ENCODE data around the gene C1QTNF5.

The C1QTNF5 gene

DNA sequence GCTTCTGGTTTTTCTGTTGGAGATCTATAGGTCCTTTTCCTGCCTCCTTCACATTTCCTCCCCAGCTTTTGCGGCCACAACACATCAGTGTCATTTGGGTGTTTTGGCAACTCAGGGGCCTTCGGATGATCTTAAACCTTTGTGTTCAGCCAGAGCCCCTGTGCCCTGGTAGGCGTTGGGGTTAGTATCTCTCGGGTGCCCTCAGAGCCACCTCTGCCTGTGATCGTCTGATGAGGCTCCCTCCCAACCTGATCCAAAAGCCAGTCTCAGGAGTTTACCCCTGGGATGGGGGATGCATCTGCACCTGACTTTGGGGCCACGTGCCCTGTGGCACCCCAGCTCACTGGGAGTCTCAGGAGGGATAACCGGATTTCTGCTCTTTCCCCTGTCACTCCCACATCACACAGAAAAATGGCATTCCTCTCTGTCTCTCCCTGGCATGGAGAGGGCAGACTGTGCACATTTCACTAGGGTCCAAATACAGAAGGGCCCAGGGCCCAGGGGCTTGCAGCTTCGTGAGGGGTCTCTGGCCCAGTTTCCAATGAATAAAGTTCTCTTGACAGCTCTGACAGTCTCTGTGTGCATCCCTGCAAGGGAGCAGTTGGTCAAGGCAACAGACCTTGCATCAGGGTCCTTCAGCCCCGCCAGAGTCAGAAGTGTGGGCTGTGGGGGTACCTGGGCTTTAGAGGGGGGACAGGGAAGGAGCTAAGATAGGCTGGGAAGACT, 3.8 kb downstream of the C1QTNF5 start:
- no peak overlapping the region for H3K4me3 ChIP-seq (ENCODE audit: low read depth, low read length)
- TF ChIP-seq, protein P1, sequence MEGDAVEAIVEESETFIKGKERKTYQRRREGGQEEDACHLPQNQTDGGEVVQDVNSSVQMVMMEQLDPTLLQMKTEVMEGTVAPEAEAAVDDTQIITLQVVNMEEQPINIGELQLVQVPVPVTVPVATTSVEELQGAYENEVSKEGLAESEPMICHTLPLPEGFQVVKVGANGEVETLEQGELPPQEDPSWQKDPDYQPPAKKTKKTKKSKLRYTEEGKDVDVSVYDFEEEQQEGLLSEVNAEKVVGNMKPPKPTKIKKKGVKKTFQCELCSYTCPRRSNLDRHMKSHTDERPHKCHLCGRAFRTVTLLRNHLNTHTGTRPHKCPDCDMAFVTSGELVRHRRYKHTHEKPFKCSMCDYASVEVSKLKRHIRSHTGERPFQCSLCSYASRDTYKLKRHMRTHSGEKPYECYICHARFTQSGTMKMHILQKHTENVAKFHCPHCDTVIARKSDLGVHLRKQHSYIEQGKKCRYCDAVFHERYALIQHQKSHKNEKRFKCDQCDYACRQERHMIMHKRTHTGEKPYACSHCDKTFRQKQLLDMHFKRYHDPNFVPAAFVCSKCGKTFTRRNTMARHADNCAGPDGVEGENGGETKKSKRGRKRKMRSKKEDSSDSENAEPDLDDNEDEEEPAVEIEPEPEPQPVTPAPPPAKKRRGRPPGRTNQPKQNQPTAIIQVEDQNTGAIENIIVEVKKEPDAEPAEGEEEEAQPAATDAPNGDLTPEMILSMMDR (IDR thresholded peaks at IDR 0.05; ENCODE audit: insufficient read depth, low read depth, low read length, missing control alignments): no peak
- DNase-seq (ENCODE audit: low read depth): no peak

DNA sequence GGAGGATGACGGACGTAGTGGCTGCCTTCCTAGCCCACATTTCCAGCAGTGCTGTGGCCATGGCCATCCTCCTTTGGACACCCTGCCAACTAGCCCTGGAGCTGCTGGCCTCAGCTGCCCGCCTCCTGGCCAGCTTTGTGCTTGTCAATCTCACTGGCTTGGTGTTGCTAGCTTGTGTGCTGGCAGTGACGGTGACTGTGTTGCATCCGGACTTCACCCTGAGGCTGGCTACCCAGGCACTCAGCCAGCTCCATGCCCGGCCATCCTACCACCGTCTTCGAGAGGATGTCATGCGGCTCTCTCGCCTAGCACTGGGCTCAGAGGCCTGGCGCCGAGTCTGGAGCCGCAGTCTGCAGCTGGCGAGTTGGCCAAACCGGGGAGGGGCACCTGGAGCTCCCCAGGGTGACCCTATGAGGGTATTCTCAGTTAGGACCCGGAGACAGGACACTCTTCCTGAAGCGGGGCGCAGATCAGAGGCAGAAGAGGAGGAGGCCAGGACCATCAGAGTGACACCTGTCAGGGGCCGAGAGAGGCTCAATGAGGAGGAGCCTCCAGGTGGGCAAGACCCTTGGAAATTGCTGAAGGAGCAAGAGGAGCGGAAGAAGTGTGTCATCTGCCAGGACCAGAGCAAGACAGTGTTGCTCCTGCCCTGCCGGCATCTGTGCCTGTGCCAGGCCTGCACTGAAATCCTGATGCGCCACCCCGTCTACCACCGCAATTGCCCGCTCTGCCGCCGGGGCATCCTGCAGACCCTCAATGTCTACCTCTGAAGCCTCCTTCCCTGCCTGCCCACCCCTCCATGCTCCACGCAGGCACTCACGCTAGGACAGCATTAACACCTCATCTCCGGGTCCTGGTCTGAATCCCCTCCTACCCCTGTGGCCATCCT, 4.8 kb downstream of the C1QTNF5 start:
- TF ChIP-seq, protein P1 (IDR thresholded peaks at IDR 0.05; ENCODE audit: insufficient read depth, low read depth, low read length, missing control alignments): no peak
- no peak for DNase-seq (ENCODE audit: low read depth)
- H3K4me3 ChIP-seq (ENCODE audit: low read depth, low read length): no peak overlapping the region

DNA sequence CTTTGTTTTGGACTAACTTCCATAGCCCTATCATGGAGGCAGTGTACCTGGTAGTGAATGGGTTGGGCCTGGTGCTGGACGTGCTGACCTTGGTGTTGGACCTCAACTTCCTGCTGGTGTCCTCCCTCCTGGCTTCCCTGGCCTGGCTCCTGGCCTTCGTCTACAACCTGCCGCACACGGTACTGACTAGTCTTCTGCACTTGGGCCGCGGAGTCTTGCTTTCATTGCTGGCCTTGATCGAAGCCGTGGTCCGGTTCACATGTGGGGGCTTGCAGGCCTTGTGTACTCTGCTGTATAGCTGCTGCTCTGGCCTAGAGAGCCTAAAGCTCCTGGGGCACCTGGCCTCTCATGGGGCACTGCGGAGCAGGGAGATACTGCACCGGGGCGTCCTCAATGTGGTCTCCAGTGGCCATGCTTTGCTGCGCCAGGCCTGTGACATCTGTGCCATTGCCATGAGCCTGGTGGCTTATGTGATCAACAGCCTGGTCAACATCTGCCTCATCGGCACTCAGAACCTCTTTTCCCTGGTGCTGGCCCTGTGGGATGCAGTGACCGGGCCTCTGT, 5.5 kb downstream of the C1QTNF5 start:
- H3K4me3 ChIP-seq (ENCODE audit: low read depth, low read length): peak overlapping the region; percentile 79
- TF ChIP-seq, protein P1 (IDR thresholded peaks at IDR 0.05; ENCODE audit: insufficient read depth, low read depth, low read length, missing control alignments): no peak
- no peak for DNase-seq (ENCODE audit: low read depth)

DNA sequence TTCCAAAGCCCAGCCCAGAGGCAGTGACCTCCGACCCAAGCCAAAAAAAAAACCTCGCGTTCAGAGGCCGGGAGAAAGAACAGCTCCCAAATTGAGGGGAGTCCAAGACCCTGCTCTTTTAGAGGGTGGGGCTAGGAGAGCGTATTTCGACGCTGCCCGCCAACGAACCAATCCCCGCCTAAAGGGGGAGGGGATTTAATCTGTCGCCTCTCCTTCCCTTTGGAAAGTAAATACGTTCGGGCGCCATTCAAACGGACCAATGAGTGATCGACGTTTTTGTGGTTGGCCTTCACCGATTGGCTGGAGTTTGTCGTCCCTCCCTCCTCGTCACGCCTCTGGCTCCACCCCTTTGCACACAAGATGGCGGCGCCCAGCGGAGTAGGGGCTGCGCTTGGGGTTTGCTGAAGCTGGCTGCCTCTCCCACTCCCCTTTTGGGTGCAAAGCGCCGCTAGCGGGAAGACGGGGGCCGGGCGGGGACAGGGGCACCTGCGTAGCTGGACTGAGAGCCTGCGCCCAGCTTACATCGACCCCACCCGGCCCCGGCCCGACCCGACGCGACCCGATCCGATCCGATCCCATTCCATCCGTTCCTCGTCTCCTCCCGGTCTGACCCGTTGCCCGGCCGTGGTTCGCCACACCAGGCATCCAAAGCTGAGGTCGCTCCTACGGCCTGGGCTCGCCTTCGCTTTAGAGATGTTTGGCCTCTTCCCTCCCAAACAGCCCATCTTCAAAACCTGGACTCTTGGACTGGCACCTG, 6.3 kb downstream of the C1QTNF5 start, which contains the start of gene RNF26:
RNF26 (plus strand) TSS at position 354 of the 757 bp plus-strand sequence. CDS start 596 bp downstream, outside the sequence.
- H3K4me3 ChIP-seq (ENCODE audit: low read depth, low read length): peak within 1 kb of the TSS; percentile 79
- DNase-seq (ENCODE audit: low read depth): peak; percentile 98
- TF ChIP-seq, protein P1 (IDR thresholded peaks at IDR 0.05; ENCODE audit: insufficient read depth, low read depth, low read length, missing control alignments): no peak

DNA sequence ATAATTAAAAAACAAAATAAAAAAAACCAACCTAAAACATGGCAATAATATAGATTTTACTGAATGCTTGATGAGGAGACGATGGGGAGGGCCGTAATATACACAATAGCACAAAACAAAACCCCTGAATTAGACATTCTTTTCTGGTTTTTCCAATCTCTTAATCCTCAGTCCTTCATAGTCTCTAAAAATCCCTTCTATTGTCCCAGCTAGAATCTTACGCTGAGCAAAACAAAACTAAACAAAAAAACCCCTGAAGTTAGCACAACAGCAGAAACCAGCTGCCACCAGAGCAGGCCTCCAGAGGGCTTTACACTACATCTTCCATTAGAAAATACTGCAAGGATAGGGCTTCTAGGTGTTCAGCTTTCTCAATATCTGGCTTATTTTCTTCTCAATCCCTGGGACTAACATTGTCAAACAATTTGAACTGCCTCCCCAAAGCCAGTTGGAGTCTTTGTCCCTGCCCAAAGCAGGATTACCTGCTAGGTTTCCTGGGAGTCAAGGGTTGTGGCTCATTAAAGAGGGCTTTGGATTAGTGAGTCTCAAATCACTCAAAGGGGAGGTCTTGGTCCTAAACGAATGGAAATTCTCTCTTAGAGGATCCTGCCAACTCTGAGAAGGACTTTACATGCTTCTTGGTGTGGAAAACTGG, 8.4 kb downstream of the C1QTNF5 start:
- no peak overlapping the region for H3K4me3 ChIP-seq (ENCODE audit: low read depth, low read length)
- TF ChIP-seq, protein P1 (IDR thresholded peaks at IDR 0.05; ENCODE audit: insufficient read depth, low read depth, low read length, missing control alignments): no peak
- no peak for DNase-seq (ENCODE audit: low read depth)

DNA sequence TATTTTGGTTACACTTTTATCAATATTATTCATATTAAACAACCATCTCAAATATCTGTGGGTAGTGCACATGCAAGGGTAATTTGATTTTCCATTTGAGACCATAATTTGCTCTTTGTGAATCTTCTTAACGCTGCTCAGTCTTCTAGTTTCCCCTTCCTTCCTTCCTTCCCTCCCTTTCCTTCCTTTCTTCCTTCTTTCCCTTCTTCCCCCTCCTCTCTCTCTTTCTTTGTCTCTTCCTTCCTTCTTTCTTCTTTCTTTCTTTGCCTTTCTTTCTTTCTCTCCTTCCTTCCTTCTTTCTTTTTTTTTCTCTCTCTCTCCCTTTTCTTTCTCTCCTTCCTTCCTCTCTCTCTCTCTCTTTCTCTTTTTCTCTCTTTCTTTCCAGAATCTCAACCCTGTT, 10.4 kb downstream of the C1QTNF5 start:
- TF ChIP-seq, protein P1 (IDR thresholded peaks at IDR 0.05; ENCODE audit: insufficient read depth, low read depth, low read length, missing control alignments): no peak
- DNase-seq (ENCODE audit: low read depth): no peak
- H3K4me3 ChIP-seq (ENCODE audit: low read depth, low read length): no peak overlapping the region

All from GM12865 (cell line).